ENCODE data around the gene FOXN3.

- TF ChIP-seq CTCF (IDR thresholded peaks at IDR 0.05 in 8 of 11, conservative IDR thresholded peaks at IDR 0.05 in 3 of 11), result no peak
- no peak for TF ChIP-seq POLR2A (IDR thresholded peaks at IDR 0.05)
- TF ChIP-seq POLR2AphosphoS5 (IDR thresholded peaks at IDR 0.05), result no peak
Observed at GRCh38 chr14:89239023-89239422, 178.0 kb downstream of the FOXN3 start.
